Measurements from ENCODE around the gene SSTR1. TPM values are rescaled to one million over a fixed set of nuclear protein-coding genes. Genes with fewer than 3 reads are reported as not detected.

SSTR1 gene
- total and polyA plus RNA-seq, 2 donors (not counting 3 experiments of a cell fraction or from before 2014, with no cell fraction given), result 1.4 to 1.9 TPM

DNA sequence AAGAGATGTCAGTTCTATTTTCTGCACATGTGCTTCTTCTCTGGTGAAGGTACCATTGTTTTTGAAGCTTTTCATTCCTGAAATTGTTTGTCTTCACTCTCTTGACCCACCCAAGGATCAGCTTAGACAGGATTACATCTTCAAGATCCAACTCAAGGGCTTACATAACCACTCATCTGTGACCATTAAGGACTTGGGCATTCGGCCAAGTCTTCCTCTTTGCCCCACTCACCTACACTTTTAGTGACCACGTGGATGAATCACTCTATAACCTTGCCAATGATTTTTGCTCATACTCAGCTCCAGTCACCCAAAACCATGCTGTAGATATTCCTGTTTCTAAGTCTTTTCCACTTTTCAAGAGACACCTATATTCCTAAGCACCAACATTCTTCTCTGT, 36.5 kb upstream of the SSTR1 start:
- H3K27me3 ChIP-seq (ENCODE audit: control insufficient read depth in 2 of 2, insufficient read depth in 2 of 2, low read length in 2 of 2), result no peaks in the 10 kb centered on the region
- no peak for DNase-seq (ENCODE audit: low read depth, low spot score)
- H3K36me3 ChIP-seq (ENCODE audit: control insufficient read depth in 2 of 2, extremely low read depth in 1 of 2, insufficient read depth in 2 of 2, low read length in 2 of 2), result no peaks in the 10 kb centered on the region
- no peak overlapping the region for H3K4me3 ChIP-seq (replicated peaks in 1 of 3; ENCODE audit: insufficient read depth in 1 of 3, low read depth in 1 of 3, low read length in 3 of 3)
- no TSS peak for BruUV-seq (replicated peaks)
- H3K4me2 ChIP-seq (ENCODE audit: insufficient read depth, low read length), result no peak overlapping the region
- no peaks in the 10 kb centered on the region for H4K20me1 ChIP-seq (replicated peaks; ENCODE audit: control insufficient read depth, extremely low read depth, insufficient read depth, low read length)
- H3K27ac ChIP-seq (ENCODE audit: insufficient read depth, low read depth, low read length), result no peak overlapping the region
- intact Hi-C loops (cut with micrococcal nuclease), result no loop called here
- FAIRE-seq, result no peak
- CTCF ChIA-PET, result interaction anchor here (1.5 kb wide), 1 partner anchor 9 kb away, joined by 3 read pairs; no protein-coding TSS in a partner anchor
- H3K9ac ChIP-seq (replicated peaks; ENCODE audit: extremely low read depth, insufficient read depth, low read length), result no peak overlapping the region
- H3K9me3 ChIP-seq (replicated peaks; ENCODE audit: control insufficient read depth, insufficient read depth, low read length), result no peaks in the 10 kb centered on the region
- no peak overlapping the region for H2AFZ ChIP-seq (ENCODE audit: low read depth, low read length)
- POLR2A ChIA-PET, result no interaction called here
- dilution Hi-C loops (cut with MboI; ENCODE audit: extremely low pct_ligation_motif_present, low sequenced_read_pairs), result no loop called here
- H3K79me2 ChIP-seq (ENCODE audit: control insufficient read depth, insufficient read depth, low read length), result no peaks in the 10 kb centered on the region
- no peaks in the 10 kb centered on the region for H3K9me1 ChIP-seq (replicated peaks; ENCODE audit: control insufficient read depth, extremely low read depth, insufficient read depth, low read length)
- TF ChIP-seq POLR2A (IDR thresholded peaks at IDR 0.05; ENCODE audit: low read depth, low read length) (no peak), EZH2 (IDR thresholded peaks at IDR 0.05; ENCODE audit: borderline replicate concordance, low read depth, low read length, severe bottlenecking) (no peak), JUN (IDR thresholded peaks at IDR 0.05; ENCODE audit: borderline replicate concordance, insufficient read depth, insufficient read length, low read depth) (no peak)
- TF ChIP-seq, protein P1, sequence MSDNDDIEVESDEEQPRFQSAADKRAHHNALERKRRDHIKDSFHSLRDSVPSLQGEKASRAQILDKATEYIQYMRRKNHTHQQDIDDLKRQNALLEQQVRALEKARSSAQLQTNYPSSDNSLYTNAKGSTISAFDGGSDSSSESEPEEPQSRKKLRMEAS (IDR thresholded peaks at IDR 0.05; ENCODE audit: insufficient read depth, insufficient read length), result no peak
- TF ChIP-seq, protein P2, sequence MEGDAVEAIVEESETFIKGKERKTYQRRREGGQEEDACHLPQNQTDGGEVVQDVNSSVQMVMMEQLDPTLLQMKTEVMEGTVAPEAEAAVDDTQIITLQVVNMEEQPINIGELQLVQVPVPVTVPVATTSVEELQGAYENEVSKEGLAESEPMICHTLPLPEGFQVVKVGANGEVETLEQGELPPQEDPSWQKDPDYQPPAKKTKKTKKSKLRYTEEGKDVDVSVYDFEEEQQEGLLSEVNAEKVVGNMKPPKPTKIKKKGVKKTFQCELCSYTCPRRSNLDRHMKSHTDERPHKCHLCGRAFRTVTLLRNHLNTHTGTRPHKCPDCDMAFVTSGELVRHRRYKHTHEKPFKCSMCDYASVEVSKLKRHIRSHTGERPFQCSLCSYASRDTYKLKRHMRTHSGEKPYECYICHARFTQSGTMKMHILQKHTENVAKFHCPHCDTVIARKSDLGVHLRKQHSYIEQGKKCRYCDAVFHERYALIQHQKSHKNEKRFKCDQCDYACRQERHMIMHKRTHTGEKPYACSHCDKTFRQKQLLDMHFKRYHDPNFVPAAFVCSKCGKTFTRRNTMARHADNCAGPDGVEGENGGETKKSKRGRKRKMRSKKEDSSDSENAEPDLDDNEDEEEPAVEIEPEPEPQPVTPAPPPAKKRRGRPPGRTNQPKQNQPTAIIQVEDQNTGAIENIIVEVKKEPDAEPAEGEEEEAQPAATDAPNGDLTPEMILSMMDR (IDR thresholded peaks at IDR 0.05; ENCODE audit: extremely low read depth in 1 of 2, insufficient read depth in 1 of 2, low read depth in 1 of 2, low read length in 2 of 2), result no peak
- H3K4me1 ChIP-seq (ENCODE audit: control insufficient read depth, extremely low read depth, insufficient read depth, low read length), result no peaks in the 10 kb centered on the region

DNA sequence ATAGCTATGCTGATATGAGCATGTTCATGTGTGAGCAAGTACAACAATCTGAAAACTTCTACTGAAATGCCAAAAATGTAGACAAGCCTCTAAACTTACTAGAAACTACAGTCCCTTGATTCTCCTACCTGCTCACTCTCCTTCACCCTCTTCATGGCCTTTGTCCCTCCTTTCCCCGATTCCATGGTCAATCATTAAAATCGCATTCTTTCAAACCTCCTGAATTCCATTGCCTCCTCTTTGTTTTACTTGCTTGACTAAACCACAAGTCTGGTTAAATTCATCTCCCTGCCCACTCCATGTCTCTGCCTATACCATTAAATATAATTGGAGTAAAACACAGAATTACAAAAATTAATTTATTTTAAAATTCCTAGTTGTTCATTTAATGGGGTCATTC, 33.0 kb upstream of the SSTR1 start:
- H3K27ac ChIP-seq (ENCODE audit: insufficient read depth, low read depth, low read length), result no peak overlapping the region
- FAIRE-seq (no peak), DNase-seq (ENCODE audit: low read depth, low spot score) (no peak)
- intact Hi-C loops (cut with micrococcal nuclease) (no loop called here), dilution Hi-C loops (cut with MboI; ENCODE audit: extremely low pct_ligation_motif_present, low sequenced_read_pairs) (no loop called here)
- BruUV-seq (replicated peaks), result no TSS peak
- H3K9me3 ChIP-seq (replicated peaks; ENCODE audit: control insufficient read depth, insufficient read depth, low read length), result no peaks in the 10 kb centered on the region
- no peaks in the 10 kb centered on the region for H3K79me2 ChIP-seq (ENCODE audit: control insufficient read depth, insufficient read depth, low read length)
- no peaks in the 10 kb centered on the region for H3K36me3 ChIP-seq (ENCODE audit: control insufficient read depth in 2 of 2, extremely low read depth in 1 of 2, insufficient read depth in 2 of 2, low read length in 2 of 2)
- no peak overlapping the region for H3K4me3 ChIP-seq (replicated peaks in 1 of 3; ENCODE audit: insufficient read depth in 1 of 3, low read depth in 1 of 3, low read length in 3 of 3)
- H2AFZ ChIP-seq (ENCODE audit: low read depth, low read length), result no peak overlapping the region
- H4K20me1 ChIP-seq (replicated peaks; ENCODE audit: control insufficient read depth, extremely low read depth, insufficient read depth, low read length), result no peaks in the 10 kb centered on the region
- ChIA-PET POLR2A (no interaction called here), CTCF (interaction anchor here (0.9 to 1.2 kb wide), 2 partner anchors 20 to 176 kb away, joined by 3 to 4 read pairs; no protein-coding TSS in a partner anchor)
- no peaks in the 10 kb centered on the region for H3K27me3 ChIP-seq (ENCODE audit: control insufficient read depth in 2 of 2, insufficient read depth in 2 of 2, low read length in 2 of 2)
- TF ChIP-seq POLR2A (IDR thresholded peaks at IDR 0.05; ENCODE audit: low read depth, low read length), result no peak
- no peak overlapping the region for H3K9ac ChIP-seq (replicated peaks; ENCODE audit: extremely low read depth, insufficient read depth, low read length)
- H3K4me2 ChIP-seq (ENCODE audit: insufficient read depth, low read length), result no peak overlapping the region
- H3K9me1 ChIP-seq (replicated peaks; ENCODE audit: control insufficient read depth, extremely low read depth, insufficient read depth, low read length), result no peaks in the 10 kb centered on the region
- H3K4me1 ChIP-seq (ENCODE audit: control insufficient read depth, extremely low read depth, insufficient read depth, low read length), result no peaks in the 10 kb centered on the region
